HG03565 (cell line): ENCODE data around the gene BIRC7.
"Not testable (repeated sequence)": the region's sequence is repeated elsewhere in the genome, so short reads cannot be mapped to it uniquely, and the experiment has no call there.

ENCODE experiments used
- ATAC-seq: cut with Tn5 transposase; IDR thresholded peaks from one replicate; pipeline ENCODE4 v1.9.1; 2021; ENCODE audit warnings: mild to moderate bottlenecking, moderate library complexity; ENCODE audit not compliant: unreplicated experiment

BIRC7 gene

DNA sequence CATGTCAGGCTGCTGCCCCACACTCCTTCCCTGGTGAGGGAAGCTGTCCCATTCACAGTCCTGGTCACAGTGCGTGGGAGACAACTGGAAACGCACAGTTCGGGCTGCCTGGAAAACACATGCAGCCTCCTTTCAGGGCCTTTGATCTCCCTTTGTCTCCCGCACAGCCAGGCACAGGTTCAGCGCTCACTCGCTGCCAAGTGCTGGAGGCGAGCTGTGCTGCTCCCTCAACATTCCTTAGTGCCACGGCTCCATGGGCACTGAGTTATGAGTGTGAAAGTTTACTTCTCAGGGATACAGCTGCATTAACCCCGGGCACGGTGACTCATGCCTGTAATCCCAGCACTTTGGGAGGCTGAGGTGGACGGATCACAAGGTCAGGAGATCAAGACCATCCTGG lies 28.8 kb upstream of the BIRC7 start:
- ATAC-seq: no peak

GRCh38 chr20:63208346-63208909 lies 27.3 kb upstream of the BIRC7 start:
- no peak for ATAC-seq

DNA sequence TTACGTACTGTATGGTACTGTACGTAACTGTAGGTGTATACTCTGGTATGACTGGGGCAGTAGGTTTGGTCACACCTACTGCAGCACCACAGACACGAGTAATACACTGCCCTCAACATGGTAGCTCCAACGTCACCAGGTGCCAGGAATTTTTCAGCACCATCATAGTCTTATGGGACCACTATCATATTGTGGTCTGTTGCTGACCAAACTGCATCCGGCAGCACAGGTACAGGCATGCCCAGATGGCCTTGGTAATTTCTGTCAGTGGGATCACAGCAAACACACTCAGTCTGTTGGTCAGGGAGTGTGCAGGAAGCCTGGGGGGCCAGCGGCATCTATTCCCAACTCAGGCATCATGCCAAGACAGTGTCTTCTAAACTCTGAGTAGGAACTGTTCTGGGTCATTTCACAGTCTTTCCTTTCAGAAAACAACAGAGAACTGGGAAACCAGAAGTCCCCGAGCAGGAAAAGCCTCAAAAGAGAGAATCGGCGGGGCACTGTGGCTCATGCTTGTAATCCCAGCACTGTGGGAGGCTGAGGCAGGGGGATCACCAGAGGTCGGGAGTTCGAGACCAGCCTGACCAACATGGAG lies 25.6 kb upstream of the BIRC7 start:
- no peak for ATAC-seq

DNA sequence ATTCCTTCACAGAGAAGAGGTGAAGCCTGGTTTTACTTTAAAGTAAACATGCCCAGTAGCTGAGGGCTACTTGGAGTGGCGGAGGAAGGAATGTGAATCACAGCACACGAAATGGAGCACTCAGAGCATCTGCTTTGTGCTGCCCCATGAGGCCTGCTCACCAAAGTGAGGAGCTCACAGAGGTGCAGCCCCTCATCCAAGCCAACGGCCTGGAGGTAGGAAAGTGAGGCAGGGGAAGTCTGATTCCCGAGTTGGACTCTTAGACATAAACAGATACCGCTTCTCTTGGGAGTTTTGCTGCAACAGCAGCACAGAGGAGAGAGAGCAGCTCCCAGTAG lies 23.3 kb upstream of the BIRC7 start:
- no peak for ATAC-seq

DNA sequence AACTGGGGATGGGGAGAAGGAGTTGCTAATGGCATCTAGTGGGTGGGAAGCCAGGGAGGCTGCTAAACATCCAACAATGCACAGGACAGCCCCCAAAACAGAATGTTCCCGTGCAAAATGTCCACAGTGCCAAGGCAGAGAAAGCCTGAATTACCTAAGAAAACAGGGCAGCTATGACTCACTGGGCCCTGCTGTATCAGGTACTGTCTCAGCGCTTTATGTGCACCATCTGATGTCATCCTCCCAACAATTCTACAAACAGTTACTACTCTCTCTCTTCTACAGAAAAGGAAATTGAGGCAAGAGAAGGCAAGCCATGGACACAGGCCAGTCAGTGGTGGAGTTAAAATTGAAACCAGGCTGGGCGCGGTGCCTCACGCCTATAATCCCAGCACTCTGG lies 22.9 kb upstream of the BIRC7 start:
- no peak for ATAC-seq

DNA sequence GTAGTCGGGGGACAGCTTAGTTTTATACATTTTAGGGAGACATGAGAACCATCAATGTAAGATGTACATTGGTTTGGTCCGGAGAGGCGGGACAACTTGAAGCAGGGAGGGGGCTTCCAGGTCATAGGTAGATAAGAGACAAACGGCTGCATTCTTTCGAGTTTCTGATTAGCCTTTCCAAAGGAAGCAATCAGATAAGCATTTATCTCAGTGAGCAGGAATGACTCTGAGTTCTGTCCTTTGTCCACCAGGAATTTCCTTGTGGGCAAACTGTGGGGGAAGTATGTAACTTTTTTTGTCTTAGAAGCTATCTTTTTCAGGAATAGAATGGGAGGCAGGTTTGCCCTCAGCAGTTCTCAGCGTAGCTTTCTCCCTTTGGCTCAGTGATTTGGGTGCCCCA lies 21.2 kb upstream of the BIRC7 start:
- no peak for ATAC-seq

- peak; percentile 14 for ATAC-seq
Observed at GRCh38 chr20:63215101-63216040, 20.3 kb upstream of the BIRC7 start.

DNA sequence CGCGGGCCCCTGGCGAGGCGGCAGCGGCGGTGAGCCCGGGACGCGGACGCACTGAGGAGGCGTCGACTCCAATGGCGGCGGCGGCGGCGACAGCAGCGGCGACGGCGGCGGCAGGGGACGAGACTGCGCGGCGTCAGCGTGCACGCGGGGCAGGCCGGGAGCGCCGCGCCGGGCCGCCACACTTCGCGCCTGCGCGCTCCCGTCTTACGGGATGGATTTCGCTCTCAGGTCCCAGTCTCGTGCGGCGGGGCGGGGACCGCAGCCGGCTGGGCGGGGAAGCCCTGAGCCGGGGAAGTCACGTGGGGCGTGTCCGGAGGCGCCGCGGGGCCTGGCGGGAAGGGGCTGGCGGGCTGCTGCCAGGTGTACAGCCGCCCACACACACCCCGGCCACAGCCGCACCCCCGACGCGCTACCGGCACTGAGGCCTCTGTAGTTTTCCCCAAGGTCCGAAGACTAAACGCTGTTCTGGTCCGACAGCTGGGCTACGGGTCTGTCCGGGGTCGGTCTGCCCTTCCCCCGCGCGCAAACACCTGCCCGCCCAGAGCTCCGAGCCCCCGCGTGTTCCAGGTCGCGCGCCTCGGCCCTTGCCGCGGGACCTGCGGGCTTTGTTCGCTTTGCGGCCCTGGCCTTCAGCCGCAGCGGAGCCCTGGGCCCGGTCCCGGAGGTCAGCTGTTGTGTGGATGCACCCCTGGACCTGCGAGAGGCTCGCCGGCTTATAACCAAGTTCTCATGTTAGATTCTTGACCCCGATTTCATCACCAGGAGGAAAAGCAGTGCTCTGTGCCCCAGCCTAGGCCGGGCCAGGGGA lies 19.5 kb upstream of the BIRC7 start, which contains the start of gene YTHDF1:
TSS of gene YTHDF1 (minus strand) at position 91 of the 808 bp plus-strand sequence. CDS start 239 bp downstream, outside the sequence.
- peak; percentile 77 for ATAC-seq

- ATAC-seq: no peak
Observed at GRCh38 chr20:63216849-63217471, 18.7 kb upstream of the BIRC7 start.

GRCh38 chr20:63217706-63218105 lies 18.0 kb upstream of the BIRC7 start:
- no peak for ATAC-seq

DNA sequence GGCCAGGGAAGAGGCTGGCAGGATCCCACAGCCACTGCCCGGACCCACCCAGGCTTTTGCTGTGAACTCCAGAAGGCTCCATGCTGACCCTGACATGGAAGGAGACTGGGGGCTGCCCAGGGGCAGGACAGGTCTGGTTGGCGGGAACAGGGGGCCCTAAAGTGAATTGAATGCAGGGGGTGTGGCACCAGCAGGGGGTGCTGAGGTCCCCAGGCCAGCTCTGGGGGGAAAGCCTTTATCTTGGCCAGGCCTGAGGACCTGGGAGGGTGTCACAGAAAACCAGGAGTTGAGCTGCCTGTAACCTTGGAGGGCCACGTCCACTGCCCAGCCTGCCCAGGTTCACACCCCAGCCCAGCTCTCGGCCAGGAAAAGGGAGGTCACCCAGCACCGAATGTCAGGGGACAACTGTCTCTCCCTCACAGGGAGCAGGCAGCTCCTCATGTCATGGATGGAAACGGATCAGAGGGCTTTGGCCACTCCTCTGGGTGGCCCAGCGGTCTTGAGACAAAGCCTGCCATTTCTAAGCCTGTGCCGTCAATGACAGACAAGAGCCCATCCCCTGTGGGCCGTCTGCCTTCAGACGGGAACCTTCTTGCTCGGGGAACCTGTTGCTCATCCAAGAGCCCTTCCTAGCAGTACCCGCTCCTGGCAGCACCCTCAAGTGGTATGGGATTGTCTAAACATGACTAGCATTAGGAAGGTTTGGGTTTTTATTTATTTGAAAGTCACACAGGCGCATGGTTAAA lies 16.8 kb upstream of the BIRC7 start:
- ATAC-seq: no peak

DNA sequence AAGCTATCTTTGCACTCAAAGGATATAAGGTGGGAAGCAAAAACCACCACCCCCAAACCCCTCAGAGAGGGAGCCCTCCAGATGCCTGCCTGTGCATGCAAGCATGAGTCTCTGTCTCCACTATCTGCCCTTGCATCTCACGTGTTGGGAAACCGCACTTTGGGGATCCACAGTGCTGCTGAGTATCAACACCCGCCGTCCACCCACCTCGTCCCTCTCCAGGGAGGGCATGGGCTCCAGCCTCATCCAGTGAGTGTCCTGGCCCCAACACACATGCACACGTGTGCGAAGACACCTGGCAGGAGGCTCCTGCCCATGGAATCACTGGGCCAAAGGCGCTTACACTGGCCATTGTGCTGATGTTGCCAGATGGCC lies 16.3 kb upstream of the BIRC7 start:
- no peak for ATAC-seq

GRCh38 chr20:63219866-63220521 lies 15.7 kb upstream of the BIRC7 start:
- ATAC-seq: no peak

DNA sequence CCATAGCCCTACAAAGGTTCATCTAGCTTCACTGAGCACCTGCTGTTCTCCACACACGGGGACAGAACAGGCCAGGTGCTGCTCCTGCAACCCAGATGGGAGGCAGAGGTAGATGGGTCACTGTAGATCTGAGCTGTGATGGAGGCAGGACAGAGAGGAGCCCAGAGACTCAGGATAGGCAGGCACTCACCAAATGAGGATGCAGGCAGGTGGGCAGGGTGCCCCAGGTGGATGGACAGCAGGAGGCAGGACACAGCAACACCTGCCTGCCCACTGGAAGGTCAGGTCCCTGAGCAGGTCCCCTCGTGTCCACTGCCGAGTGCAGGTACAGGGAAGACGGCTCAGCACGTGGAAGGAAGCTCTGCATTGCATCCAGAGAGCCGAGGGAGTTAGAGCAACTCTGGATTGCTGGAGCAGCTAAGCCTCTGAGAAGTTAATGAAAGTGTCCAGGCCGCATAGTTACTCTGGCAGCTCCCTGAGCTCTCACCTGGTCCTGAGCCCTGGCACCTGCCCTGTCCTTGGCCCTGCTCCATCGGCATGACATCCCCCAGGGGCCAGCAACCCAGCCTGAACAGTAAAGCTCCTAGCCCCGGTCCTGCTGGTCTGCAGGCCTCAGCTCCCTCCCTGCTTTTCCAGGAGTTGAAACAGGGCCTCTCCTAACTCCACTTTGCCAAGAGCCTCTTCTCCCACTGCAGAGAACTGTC lies 14.9 kb upstream of the BIRC7 start:
- no peak for ATAC-seq

- ATAC-seq: not testable (repeated sequence)
Observed at GRCh38 chr20:63221400-63222053, 14.2 kb upstream of the BIRC7 start.

GRCh38 chr20:63222541-63222940 lies 13.2 kb upstream of the BIRC7 start:
- no peak for ATAC-seq

- no peak for ATAC-seq
Observed at GRCh38 chr20:63223121-63223825, 12.4 kb upstream of the BIRC7 start.

- ATAC-seq: no peak
Observed at GRCh38 chr20:63223826-63224207, 11.9 kb upstream of the BIRC7 start.
